Nucleus accumbens (tissue), 56 donors: Measurements from ENCODE around the gene DDA1.

Experiments used
- DNase-seq, 56 donors: peaks; one replicate each; lab custom pipeline; 2025; lab: John Stamatoyannopoulos, UW

DDA1 gene

DNA sequence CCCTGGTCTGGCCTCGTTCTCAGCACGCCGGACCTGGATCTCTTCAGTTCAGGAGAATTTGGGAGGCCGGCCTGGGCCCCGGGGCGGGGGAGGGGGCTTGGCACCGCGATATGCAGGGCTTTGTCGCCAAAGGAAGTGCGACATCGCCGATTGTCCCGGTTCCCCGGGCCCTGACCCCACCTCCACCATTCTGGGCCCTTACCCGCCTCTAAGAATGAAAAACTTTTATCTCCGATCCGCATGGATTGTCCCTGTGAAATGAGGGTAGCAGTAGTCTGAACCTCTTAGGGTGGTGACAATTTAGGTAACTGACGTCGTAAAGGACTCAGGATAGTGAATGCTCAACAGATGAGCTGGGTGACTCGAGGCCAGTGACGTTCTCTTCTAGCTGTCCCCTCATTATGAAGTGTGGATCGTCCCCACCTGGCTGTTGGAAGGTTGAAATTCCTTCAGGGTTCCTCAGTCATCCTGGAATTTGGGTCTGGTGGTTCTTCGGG is 650 bp downstream of the DDA1 start:
- DNase-seq = peak in 4 of 56 donors; percentile 42 to 51 (median 46)

DNA sequence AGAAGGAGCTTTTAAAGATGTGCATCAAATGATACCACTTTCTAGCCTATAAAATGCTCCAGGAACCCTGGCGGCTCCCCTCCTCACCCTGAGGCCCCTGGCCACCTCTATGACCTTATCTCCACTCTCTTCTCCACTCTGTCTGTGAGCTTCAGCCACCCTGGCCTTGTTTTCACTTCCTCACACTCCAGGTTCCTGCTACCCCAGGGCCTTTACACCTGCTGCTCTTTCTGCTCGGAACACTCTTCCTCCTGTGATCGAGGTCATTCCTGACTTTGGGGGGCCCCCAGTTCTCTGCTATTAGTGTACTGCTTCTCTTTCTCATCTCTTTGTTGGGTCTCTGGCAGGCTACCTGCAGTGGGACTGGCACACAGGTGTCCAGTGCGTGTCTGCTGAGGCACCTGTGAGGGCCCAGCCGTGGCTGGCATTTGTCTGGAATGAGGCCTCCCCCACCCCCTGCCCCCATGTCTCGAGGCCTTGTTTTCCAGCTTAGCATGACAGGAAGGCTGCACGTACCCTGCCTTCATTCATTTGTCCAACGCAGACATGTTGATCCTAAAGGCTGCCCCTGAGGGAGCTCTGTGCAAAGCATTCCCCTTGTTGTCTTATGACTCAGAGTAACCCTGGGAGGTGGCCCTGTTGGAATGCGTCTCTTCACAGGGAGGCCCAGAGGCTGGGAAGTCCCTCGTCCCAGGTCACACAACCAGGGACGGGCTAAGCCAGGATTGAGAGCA is 2.3 kb downstream of the DDA1 start:
- DNase-seq = no peak

GRCh38 chr19:17312189-17313113 is 3.1 kb downstream of the DDA1 start:
- no peak for DNase-seq

DNA sequence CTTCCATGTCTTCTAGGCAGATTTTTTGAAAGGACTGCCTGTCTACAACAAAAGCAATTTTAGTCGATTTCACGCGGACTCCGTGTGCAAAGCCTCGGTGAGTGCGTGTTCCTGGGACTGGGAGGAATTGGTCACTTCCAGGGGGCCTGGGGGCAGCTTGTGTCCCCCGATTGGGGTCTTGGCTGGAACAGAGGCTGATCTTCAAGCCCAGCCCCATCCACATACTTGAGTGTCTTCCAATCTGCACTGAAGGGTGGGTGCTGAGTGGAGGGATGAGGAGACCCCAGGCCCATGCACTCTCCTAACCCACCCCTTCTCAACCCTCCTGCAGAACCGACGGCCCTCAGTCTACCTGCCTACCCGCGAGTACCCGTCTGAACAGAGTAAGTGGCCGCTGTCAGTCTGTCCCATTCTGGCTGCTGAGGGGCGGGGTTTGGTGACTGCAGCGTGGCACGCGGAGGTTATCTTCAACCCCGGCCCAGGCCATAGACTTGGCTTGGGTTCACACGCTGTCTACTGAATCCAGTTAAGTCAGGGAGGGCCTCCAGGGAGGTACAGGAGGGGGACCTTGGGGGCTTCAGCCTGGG is 4.7 kb downstream of the DDA1 start:
- no peak for DNase-seq

GRCh38 chr19:17318966-17319365 is 9.6 kb downstream of the DDA1 start:
- DNase-seq = no peak

DNA sequence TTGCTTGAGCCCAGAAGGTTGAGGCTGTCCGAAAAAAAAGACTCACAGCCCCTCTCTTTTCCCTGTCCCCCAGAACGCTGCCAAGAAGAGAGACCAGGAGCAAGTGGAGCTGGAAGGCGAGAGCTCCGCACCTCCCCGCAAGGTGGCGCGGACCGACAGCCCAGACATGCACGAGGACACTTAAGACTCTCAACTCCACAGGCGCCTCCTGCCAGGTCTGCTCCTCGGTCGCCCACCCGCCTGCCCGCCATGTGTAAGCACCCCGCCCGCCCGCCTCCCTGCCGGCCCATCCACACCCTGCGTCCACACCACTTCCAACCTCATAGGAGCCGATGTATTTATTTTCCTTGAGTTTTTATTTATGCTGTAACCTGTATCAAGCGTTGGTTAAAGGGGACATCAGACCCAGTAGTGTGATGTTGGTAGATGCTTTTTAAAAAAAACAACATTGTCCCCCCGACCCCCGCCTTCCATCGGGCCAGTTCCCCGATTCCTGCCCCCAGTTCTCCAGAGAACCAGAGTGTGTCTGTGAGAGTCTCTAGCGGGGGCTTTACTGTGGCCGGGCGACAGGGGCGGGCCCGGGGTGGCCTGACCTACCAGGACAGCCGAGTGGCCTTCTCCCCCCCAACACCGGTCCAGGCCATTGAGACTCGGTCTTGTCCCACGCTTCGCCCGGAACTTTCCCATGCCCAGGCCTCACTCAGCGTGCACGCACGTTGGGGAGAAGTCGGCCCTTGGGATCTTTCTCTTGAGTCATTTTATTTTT is 10.3 kb downstream of the DDA1 start:
- no peak for DNase-seq

- DNase-seq = no peak
These were observed 11.1 kb downstream of the DDA1 start for GRCh38 chr19:17320435-17320834.

DNA sequence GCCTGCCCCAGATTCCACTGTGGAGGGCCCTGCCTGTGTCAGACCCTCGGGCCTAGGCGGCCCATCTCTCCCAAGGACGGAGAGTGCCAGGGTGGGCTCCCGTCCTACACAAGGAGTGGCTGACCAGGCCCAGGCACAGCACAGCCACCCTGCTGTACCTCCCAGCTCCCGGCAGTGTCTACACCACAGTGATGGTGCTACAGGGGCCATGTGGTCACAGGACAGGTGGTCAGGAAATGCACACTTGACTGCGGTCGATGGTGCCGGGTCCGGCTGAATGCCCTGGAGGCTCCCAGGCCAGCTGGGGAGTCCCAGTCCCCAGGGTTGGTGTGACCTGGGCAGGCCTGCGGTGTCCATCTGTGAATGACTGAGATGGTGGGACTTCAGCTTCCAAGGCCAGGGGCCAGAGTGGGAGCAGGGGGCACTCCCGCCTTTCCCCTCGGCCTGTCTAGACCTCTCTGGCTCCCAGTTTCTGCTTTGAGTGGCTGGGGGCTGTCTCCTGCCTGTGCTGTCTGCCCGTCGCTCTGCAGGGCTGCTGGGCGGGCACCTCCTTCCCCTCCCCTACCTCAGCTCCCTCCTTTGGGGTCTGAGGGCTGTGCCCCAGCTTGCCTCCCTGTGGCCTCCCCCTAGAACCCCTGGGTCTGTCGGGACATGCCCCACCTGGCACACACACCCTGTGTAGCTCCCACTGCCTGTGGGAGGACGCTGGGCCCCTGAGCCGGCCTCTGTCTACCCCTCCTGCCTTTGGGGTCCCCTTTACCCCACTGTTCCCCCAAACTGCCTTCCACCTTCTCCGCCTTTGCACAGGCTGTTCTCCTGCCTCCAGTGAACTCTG is 12.5 kb downstream of the DDA1 start:
- no peak for DNase-seq

GRCh38 chr19:17322854-17323253 is 13.5 kb downstream of the DDA1 start:
- peak in 32 of 56 donors; percentile 6 to 69 (median 31) for DNase-seq

GRCh38 chr19:17323300-17323963 is 14.1 kb downstream of the DDA1 start:
- DNase-seq = no peak

DNA sequence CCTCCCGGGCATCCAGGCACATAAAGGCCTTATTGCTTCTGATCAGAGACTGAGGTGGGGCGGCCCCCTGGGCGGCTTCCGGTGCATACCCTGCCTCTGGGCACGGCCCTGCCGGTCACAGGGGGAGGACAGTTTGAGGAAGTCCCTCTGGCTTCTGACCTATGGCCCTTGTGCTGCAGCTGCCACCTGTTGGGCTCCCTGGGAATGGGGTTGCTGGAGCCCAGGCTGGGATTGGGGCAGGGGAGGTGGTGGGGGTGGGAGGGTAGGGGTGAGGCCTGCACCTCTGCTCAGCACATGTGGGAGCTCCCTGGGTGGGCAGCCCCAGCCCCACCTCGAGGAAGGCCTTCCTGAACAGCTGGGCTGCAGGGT is 14.6 kb downstream of the DDA1 start:
- peak in 1 of 56 donors; percentile 4 for DNase-seq

DNA sequence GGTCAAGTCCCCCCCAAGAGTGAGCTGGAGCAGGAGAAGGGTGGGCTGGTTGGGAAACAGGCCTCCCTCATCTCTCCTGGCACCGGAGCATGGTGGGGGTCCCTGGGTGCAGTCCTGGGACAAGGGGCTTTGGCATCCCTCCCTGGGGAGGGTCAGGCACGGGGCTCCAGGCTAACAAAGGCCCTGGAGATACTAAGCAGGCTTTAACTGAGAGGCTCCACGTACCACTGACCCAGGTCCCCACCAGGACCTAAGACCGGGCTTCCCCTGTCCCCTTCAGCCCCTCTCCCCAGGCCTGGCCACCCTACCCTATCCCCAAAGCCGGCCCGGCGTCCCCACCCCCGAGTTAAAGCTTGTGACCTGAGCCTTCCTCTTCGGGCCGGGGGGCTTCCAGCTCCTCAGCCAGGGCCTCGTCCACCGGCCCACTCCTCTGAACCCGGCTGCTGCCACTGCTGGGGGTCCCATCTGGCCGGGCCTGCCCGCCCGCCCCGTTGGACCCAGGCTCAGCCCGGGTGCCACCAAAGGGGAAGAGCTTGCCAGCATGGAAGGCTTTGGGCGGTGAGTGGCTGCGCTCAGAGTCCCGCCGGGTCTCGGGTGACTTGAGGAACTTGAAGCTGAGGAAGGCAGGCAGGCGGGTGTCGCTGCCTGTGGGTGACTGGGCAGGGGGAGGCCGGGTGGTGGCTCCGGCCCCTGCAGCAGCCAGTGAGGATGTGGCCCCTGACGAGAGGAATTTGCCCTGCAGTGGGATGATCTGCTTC is 15.2 kb downstream of the DDA1 start:
- DNase-seq = no peak

DNA sequence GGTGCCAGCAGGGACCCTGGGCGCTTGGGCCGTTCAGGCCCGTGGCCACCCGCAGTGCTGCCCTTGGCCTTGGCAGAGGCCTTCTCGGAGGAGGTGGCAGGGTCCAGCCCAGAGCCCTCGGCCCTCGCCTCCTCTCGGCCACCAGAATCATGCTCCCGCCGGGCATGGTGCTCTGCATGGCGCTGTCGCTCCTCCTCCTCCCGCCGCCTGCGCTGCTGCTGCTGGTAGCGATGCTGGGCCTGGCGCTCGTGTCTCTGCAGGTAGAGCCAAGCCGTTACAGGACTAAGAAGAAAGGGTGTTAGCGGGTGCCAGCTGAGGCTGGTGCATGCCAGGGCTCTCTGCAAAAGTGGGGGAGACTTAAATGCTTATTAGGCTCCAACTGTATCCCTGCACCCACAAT is 15.8 kb downstream of the DDA1 start:
- peak in 2 of 56 donors; percentile 11 to 28 for DNase-seq

- DNase-seq = peak in 49 of 56 donors; percentile 5 to 89 (median 53)
These were observed 16.7 kb downstream of the DDA1 start for GRCh38 chr19:17325881-17326594.

- no peak for DNase-seq
These were observed 17.2 kb downstream of the DDA1 start for GRCh38 chr19:17326595-17326966.

DNA sequence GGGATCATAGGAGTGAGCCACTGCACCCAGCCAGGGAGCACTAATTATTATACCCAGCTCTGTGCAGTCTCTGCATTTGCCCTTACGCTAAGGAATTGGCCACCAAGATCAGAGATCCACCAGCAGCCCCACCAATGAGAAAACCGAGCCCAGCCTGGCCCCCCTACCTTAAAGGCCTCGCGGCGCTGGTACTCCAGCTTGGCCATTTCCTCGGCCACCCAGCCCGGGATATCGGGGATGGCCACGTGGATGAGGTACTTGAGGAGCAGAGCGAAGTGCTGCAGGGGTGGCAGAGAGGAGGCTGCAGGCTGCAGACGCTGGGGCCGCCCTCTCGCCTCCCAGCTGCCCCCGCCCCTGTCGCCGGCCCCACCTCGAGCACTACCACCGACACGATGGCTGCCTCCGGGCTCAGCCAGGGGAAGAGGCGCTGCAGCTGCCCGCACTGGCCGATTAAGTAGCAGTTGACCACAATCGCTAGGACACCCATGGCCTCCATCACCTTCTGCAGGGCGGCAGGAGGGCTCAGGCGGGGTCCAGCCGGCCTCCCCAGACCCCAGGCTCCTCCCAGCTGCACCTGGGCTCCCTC is 17.8 kb downstream of the DDA1 start:
- DNase-seq = no peak
